HepG2 (cell line): ENCODE results near the gene SLC25A22. TPM values are rescaled to one million over a fixed set of nuclear protein-coding genes. Genes with fewer than 3 reads are reported as not detected.

Experiments
- ATRX ChIP-seq: sonication (generic); formaldehyde crosslinking; IDR thresholded peaks from 2 replicates; pipeline ENCODE4 v1.4.0; 2020; ENCODE audit warnings: missing genetic modification reagents, borderline replicate concordance
- CBX1 ChIP-seq: IDR thresholded peaks from one replicate; pipeline ENCODE4 v1.6.1; 2016; ENCODE audit warnings: antibody characterized with exemption, low read depth
- FOSL1 ChIP-seq: sonication (generic); formaldehyde crosslinking; IDR thresholded peaks from 2 replicates; pipeline ENCODE4 v1.9.0; 2021; ENCODE audit warnings: missing genetic modification reagents, borderline replicate concordance
- MIER3 ChIP-seq: IDR thresholded peaks from 2 replicates; pipeline ENCODE4 v1.6.1; 2016; ENCODE audit warnings: missing compliant biosample characterization, borderline replicate concordance
- ZNF143 ChIP-seq: sonication (generic); formaldehyde crosslinking; IDR thresholded peaks from 2 replicates; pipeline ENCODE4 v1.4.0; 2020; ENCODE audit warnings: missing genetic modification reagents
- ZNF263 ChIP-seq: sonication (generic); formaldehyde crosslinking; IDR thresholded peaks from 2 replicates; pipeline ENCODE4 v1.4.0; 2020; ENCODE audit warnings: missing genetic modification reagents
- ZNF589 ChIP-seq: sonication (generic); formaldehyde crosslinking; conservative IDR thresholded peaks from 2 replicates; pipeline ENCODE4 v1.8.0; 2022; ENCODE audit warnings: mild to moderate bottlenecking, moderate library complexity, missing genetic modification reagents
- ZNF772 ChIP-seq: sonication (generic); formaldehyde crosslinking; IDR thresholded peaks from 2 replicates; pipeline ENCODE4 v1.5.0; 2020; ENCODE audit warnings: mild to moderate bottlenecking, missing genetic modification reagents
- ZSCAN30 ChIP-seq: sonication (generic); formaldehyde crosslinking; IDR thresholded peaks from 2 replicates; pipeline ENCODE4 v1.5.0; 2020; ENCODE audit warnings: mild to moderate bottlenecking, missing genetic modification reagents
- polyA plus RNA-seq, 8 experiments: library from polyadenylated mRNA; depleted of rRNA in 3 of 8; stranded (reverse) in 7 of 8; unstranded in 1 of 8; fragments of >200 nt; fragmentation: Illumina TruSeq in 4 of 8; extraction: Trizol in 4 of 8; gene quantifications; 2 replicates each; pipeline versions ENCODE4 v1.2.1 to v1.2.3, GENCODE V29; 2011 to 2016; ENCODE audit warnings: low read depth in 4 of 8, missing spikeins in 1 of 8, mixed read lengths in 1 of 8; ENCODE audit not compliant: insufficient read depth in 1 of 8
- total RNA-seq, 5 experiments: library from RNA; depleted of rRNA; stranded (reverse); fragments of >200 nt; fragmentation: Illumina TruSeq; extraction: Trizol; gene quantifications; 2 replicates each; pipeline ENCODE4 v1.2.3, GENCODE V29; 2016; ENCODE audit warnings: low read depth in 1 of 5
- TF ChIP-seq, protein P1 (sequence below): sonication (generic); formaldehyde crosslinking; IDR thresholded peaks from 2 replicates; pipeline ENCODE4 v1.5.1; 2020; ENCODE audit warnings: missing genetic modification reagents, mild to moderate bottlenecking, borderline replicate concordance
- TF ChIP-seq, protein P2 (sequence below): sonication (generic); formaldehyde crosslinking; IDR thresholded peaks from 2 replicates; pipeline ENCODE4 v1.5.1; 2020; ENCODE audit warnings: missing genetic modification reagents, mild to moderate bottlenecking, borderline replicate concordance
- TF ChIP-seq, protein P3 (sequence below): sonication (generic); formaldehyde crosslinking; IDR thresholded peaks from 2 replicates; pipeline ENCODE4 v1.5.1; 2020; ENCODE audit warnings: mild to moderate bottlenecking, missing genetic modification reagents, borderline replicate concordance
- TF ChIP-seq, protein P4 (sequence below): sonication (generic); formaldehyde crosslinking; IDR thresholded peaks from 2 replicates; pipeline ENCODE4 v1.8.1; 2023; ENCODE audit warnings: mild to moderate bottlenecking, missing genetic modification reagents
- TF ChIP-seq, protein P5 (sequence below): IDR thresholded peaks from 2 replicates; pipeline ENCODE4 v1.6.1; 2016; ENCODE audit warnings: missing genetic modification reagents, missing compliant biosample characterization
- TF ChIP-seq, protein P6 (sequence below): sonication (generic); formaldehyde crosslinking; IDR thresholded peaks from 2 replicates; pipeline ENCODE4 v1.4.0; 2020; ENCODE audit warnings: missing genetic modification reagents

Gene SLC25A22
- total and polyA plus RNA-seq, 2 of the 13 experiments (the other 11 are each of a cell fraction or from before 2014, with no cell fraction given), result 12.4 to 19.2 TPM

DNA sequence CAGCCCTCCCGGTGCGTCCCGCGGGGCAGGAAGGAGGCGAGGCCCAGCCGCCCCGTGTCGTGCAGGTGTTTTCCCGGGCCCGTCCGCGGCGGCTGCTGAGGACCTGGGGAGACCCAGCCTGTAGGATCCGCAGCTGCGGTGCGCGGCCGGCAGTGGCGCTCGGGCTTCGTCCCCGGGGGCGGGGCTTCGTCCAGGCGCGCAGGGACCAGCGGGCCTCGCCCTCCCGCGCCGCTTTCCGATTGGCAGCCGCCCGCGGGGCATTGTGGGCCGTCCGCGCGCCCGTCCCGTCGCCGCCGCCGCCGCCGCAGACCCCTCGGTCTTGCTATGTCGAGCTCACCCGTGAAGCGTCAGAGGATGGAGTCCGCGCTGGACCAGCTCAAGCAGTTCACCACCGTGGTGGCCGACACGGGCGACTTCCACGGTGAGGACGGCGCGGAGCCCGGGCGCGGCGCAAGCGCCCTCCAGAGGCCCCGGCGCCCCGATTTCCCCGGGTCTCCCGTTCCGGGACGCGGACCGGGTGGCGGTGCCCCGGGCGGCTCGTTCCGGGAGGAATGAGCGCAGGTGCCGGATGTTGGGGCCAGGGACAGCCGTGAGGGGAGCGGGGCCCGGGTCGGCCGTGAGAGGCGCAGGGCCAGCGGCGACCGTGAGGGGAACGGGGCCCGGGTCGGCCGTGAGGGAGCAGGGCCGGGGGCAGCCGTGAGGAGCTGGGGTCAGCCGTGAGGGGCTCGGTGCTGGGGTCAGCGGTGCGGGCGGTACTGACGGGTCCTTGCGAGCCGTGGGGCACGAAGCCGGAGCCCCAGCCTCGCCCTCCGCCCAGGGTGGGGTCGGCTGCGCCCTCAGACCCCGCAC, 50.7 kb downstream of the SLC25A22 start, which contains the start of gene TALDO1 (continued):
- TF ChIP-seq FOSL1, result no peak
- TF ChIP-seq ZNF263, result peak; percentile 12; the same call in 1 of the 2 replicates
- TF ChIP-seq, protein P1, sequence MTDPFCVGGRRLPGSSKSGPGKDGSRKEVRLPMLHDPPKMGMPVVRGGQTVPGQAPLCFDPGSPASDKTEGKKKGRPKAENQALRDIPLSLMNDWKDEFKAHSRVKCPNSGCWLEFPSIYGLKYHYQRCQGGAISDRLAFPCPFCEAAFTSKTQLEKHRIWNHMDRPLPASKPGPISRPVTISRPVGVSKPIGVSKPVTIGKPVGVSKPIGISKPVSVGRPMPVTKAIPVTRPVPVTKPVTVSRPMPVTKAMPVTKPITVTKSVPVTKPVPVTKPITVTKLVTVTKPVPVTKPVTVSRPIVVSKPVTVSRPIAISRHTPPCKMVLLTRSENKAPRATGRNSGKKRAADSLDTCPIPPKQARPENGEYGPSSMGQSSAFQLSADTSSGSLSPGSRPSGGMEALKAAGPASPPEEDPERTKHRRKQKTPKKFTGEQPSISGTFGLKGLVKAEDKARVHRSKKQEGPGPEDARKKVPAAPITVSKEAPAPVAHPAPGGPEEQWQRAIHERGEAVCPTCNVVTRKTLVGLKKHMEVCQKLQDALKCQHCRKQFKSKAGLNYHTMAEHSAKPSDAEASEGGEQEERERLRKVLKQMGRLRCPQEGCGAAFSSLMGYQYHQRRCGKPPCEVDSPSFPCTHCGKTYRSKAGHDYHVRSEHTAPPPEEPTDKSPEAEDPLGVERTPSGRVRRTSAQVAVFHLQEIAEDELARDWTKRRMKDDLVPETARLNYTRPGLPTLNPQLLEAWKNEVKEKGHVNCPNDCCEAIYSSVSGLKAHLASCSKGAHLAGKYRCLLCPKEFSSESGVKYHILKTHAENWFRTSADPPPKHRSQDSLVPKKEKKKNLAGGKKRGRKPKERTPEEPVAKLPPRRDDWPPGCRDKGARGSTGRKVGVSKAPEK (CRISPR knock-in tag), result no peak
- 0 out of 2 replicates have a peak, but pooled peaks have one; percentile 19 for TF ChIP-seq ZSCAN30 (CRISPR knock-in tag)
- TF ChIP-seq ZNF589, result 0 out of 2 replicates have a peak, but pooled peaks have one; percentile 39
- TF ChIP-seq, protein P2, sequence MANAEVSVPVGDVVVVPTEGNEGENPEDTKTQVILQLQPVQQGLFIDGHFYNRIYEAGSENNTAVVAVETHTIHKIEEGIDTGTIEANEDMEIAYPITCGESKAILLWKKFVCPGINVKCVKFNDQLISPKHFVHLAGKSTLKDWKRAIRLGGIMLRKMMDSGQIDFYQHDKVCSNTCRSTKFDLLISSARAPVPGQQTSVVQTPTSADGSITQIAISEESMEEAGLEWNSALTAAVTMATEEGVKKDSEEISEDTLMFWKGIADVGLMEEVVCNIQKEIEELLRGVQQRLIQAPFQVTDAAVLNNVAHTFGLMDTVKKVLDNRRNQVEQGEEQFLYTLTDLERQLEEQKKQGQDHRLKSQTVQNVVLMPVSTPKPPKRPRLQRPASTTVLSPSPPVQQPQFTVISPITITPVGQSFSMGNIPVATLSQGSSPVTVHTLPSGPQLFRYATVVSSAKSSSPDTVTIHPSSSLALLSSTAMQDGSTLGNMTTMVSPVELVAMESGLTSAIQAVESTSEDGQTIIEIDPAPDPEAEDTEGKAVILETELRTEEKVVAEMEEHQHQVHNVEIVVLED (CRISPR knock-in tag), result peak; percentile 70; the same call in 1 of the 2 replicates
- TF ChIP-seq, protein P3, sequence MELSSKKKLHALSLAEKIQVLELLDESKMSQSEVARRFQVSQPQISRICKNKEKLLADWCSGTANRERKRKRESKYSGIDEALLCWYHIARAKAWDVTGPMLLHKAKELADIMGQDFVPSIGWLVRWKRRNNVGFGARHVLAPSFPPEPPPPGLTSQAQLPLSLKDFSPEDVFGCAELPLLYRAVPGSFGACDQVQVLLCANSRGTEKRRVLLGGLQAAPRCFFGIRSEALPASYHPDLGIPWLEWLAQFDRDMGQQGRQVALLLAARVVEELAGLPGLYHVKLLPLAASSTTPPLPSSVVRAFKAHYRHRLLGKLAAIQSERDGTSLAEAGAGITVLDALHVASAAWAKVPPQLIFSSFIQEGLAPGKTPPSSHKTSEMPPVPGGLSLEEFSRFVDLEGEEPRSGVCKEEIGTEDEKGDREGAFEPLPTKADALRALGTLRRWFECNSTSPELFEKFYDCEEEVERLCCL (CRISPR knock-in tag), result no peak
- no peak for TF ChIP-seq ATRX (CRISPR knock-in tag)
- TF ChIP-seq ZNF772 (CRISPR knock-in tag), result peak; percentile 85; the same call in 1 of the 2 replicates
- TF ChIP-seq ZNF143, result peak; percentile 86
- TF ChIP-seq, protein P4, sequence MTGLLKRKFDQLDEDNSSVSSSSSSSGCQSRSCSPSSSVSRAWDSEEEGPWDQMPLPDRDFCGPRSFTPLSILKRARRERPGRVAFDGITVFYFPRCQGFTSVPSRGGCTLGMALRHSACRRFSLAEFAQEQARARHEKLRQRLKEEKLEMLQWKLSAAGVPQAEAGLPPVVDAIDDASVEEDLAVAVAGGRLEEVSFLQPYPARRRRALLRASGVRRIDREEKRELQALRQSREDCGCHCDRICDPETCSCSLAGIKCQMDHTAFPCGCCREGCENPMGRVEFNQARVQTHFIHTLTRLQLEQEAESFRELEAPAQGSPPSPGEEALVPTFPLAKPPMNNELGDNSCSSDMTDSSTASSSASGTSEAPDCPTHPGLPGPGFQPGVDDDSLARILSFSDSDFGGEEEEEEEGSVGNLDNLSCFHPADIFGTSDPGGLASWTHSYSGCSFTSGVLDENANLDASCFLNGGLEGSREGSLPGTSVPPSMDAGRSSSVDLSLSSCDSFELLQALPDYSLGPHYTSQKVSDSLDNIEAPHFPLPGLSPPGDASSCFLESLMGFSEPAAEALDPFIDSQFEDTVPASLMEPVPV (CRISPR knock-in tag), result no peak
- peak; percentile 9; the same call in 1 of the 2 replicates for TF ChIP-seq MIER3
- TF ChIP-seq, protein P5, sequence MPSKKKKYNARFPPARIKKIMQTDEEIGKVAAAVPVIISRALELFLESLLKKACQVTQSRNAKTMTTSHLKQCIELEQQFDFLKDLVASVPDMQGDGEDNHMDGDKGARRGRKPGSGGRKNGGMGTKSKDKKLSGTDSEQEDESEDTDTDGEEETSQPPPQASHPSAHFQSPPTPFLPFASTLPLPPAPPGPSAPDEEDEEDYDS, result peak; percentile 45
- TF ChIP-seq CBX1, result peak; percentile 73
- TF ChIP-seq, protein P6, sequence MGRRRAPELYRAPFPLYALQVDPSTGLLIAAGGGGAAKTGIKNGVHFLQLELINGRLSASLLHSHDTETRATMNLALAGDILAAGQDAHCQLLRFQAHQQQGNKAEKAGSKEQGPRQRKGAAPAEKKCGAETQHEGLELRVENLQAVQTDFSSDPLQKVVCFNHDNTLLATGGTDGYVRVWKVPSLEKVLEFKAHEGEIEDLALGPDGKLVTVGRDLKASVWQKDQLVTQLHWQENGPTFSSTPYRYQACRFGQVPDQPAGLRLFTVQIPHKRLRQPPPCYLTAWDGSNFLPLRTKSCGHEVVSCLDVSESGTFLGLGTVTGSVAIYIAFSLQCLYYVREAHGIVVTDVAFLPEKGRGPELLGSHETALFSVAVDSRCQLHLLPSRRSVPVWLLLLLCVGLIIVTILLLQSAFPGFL (CRISPR knock-in tag), result no peak
